Posterior cingulate gyrus (tissue), 11 donors: ENCODE measurements around the gene SMIM22.
A peak's percentile ranks its signal among the peaks of the same experiment; 100 is the strongest.

Source experiments
- DNase-seq, 10 donors: peaks; one replicate each; pipeline versions ENCODE4 v3.0.0 to v3.0.0-alpha.2; 2020 to 2021; ENCODE audit warnings: mixed read lengths in 3 of 10
- intact Hi-C: fragments of 100-400 bp; cut with DNase I; formaldehyde crosslinking; loops from one replicate; pipeline ENCODE4 v1.15.1; 2023

SMIM22 gene

GRCh38 chr16:4795181-4795827 is at the start of gene SMIM22:
SMIM22 (plus strand) TSS chr16:4795369; CDS start chr16:4795735, 366 bp downstream.
- DNase-seq, result peak in 1 of 10 donors; percentile 87

GRCh38 chr16:4746215-4746614 is 49.0 kb upstream of the SMIM22 start:
- intact Hi-C loops, result no loop called here
- DNase-seq, result no peak

More at GRCh38 chr16:4795181-4795827, at the start of gene SMIM22:
- intact Hi-C loops, result no loop called here

DNA sequence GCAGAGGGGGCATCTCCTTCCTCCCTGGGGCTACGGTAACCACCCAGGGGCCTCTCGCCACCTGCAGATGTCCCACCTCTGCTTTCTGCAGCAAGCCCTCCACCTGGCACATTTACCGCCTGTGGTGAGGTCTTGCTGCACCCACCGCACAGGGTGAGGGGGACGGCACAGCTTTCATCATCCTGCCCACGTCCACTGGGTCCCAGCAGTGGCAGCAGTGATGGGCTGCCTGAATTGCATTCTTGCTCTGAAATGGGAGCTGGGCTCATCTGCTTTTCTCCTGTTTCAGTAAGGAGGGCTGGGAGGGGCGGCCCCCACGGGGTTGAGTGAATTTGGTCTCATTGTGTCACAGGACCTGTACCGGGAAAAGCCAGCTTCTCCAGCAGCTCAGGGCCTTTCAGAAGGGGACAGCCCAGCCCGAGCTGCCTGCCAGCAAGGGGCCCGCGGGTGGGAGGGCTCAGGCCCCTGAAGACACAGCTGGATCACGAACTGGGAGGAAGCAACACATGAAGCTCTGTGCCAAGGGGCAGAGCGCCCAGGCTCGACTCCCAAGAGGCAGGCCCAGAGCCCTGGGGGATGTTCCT is 48.1 kb upstream of the SMIM22 start:
- peak in 4 of 10 donors; percentile 22 to 90 (median 59) for DNase-seq
- intact Hi-C loops, result no loop called here

DNA sequence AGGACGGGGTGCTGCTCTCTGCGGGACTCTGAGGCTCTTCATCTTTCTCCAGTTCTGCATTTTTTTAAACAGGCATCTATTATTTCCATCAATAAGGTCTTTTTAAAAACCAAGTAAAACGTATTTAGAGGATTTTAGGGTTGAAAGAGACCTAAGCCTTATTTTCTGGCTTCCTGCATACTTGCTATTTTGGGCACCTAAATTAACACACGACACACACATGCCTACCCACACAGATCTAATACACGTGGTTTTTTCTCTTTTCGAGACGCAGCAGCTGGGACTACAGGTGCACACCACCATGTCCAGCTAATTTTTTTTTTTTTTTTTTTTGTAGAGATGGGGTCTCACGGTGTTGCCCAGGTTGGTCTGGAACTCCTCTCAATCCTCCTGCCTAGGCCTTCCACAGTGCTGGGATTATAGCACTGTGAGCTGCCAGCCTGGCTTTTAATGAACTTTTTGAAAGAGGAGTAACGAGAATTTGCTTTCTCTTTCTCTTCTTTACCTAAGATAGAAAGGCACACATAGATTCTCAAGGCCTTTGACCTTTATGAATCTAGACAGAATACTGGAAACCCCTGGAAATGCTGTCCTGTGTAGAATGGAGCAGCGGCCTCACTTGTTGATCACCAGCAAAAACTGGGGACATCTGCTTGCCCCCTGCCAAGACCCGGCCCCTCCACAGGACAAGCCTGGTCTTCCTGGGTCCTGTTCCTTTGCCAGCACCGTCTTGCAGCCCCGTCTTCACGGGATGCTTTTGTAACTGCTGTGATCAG is 47.1 kb upstream of the SMIM22 start:
- DNase-seq, result no peak
- intact Hi-C loops, result no loop called here

DNA sequence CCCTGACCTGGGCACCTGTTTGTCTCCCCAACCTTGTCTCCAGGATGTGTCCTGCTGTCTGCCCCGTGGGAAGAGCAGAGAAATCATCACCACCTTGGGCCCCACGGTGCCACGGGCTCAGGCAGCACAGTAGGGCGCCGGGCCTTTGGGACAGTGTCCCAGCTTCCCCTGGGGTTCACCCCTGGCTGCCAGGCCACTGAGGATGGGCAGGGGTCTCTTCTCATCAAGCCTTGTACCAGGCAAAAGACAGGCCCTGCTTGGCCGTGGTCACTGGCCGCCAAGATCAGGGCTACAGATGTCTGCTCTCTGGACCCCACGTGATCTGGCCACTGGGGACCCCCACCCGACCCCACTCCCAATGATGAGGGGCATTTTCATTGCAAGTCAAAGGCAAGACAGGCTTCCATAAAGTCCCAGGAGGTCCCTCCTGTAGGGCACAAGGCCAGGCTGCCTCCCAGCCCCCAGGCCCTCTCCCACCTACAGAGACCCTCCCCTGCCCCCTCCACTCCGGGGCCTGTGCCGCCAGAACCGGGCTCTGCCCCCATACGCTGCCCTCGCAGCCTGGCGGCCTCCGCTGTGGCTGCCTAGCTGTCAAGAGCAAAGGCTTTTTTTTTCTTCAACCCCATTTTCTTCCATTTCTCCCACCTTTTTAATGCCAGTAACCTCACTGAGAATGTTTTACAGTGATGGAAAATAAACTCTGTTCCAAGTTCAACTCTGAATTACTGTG is 46.3 kb upstream of the SMIM22 start:
- intact Hi-C loops, result no loop called here
- DNase-seq, result no peak

GRCh38 chr16:4749700-4750257 is 45.4 kb upstream of the SMIM22 start:
- intact Hi-C loops, result no loop called here
- DNase-seq, result no peak

DNA sequence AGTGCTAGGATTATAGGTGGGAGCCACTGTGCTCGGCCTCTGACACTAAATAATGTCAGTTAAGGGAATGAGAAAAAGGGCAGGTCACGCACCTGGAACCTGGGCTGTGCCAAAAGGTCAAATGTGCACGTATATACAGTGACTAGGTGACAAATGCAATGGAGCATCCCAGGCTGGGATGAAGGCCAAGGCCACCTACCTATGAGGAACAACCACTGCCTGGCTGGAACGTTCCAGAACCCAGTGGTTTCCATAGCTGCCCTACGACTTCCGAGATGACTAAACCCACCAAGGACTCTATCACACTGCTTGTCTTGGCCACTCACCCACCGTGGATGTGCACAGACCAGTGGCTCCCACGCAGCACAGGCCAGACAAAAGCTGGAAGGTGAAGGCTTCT is 44.3 kb upstream of the SMIM22 start:
- intact Hi-C loops, result no loop called here

DNA sequence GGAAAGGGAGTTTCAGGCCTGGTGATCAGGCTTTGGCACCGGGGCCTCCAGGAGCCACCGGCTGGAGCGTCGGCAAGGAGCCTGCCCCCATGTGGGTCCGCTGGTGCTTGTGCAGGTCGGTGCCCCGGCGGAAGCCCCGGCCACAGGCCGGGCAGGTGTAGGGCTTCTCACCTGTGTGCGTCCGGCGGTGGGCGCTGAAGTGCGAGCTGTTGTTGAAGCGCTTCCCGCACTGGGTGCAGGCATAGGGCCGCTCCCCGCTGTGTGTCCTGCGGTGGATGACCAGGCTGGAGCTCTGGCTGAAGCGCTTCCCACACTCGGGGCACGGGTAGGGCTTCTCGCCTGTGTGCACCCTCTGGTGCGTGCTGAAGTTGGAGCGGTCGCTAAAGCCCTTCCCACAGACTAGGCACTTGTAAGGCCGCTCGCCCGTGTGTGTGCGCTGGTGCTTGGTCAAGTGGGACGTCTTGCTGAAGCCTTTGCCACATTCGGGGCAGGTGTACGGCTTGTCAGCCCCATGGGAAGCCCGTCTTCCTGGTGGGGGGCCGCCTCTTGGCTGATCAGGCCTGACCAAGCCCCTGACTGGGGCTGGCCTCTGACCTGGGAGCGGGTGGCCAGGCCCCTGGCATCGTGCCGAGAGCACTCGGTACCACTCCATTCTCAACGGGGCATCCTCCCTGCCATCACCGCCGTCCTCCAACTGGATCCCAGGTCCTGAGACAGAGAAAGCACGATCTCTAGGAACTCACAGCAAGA is 42.6 kb upstream of the SMIM22 start:
- intact Hi-C loops, result no loop called here
- DNase-seq, result no peak

More for the DNA sequence above, 44.3 kb upstream of the SMIM22 start:
- no peak for DNase-seq

- intact Hi-C loops, result no loop called here
- no peak for DNase-seq
Measured at GRCh38 chr16:4753227-4753626, 41.9 kb upstream of the SMIM22 start.

- DNase-seq, result no peak
- intact Hi-C loops, result no loop called here
Measured at GRCh38 chr16:4754865-4755264, 40.3 kb upstream of the SMIM22 start.

GRCh38 chr16:4755687-4756086 is 39.5 kb upstream of the SMIM22 start:
- DNase-seq, result no peak
- intact Hi-C loops, result no loop called here

GRCh38 chr16:4760221-4760910 is 34.8 kb upstream of the SMIM22 start:
- DNase-seq, result no peak
- intact Hi-C loops, result no loop called here

DNA sequence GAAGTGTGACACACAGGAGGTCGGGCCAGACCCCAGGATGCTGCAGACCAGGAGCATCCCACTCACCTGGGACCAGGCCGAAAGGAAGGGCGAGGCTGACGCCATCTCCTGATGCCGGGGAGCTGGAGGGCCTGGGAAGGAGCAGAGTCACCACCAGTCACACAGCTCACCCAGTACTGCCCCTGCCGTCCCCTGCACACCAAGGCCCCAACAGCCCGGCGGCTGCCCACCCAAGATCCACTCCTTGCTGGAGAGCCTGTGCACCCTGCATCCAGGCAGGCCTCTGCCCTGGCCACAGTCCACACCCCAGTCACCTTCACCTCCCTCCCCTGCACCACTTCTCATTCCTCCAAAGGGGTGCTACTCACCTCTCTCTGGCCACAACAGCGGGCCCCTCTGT is 33.0 kb upstream of the SMIM22 start:
- intact Hi-C loops, result no loop called here
- peak in 1 of 10 donors; percentile 79 for DNase-seq

- intact Hi-C loops, result no loop called here
- no peak for DNase-seq
Measured at GRCh38 chr16:4763791-4764190, 31.4 kb upstream of the SMIM22 start.

DNA sequence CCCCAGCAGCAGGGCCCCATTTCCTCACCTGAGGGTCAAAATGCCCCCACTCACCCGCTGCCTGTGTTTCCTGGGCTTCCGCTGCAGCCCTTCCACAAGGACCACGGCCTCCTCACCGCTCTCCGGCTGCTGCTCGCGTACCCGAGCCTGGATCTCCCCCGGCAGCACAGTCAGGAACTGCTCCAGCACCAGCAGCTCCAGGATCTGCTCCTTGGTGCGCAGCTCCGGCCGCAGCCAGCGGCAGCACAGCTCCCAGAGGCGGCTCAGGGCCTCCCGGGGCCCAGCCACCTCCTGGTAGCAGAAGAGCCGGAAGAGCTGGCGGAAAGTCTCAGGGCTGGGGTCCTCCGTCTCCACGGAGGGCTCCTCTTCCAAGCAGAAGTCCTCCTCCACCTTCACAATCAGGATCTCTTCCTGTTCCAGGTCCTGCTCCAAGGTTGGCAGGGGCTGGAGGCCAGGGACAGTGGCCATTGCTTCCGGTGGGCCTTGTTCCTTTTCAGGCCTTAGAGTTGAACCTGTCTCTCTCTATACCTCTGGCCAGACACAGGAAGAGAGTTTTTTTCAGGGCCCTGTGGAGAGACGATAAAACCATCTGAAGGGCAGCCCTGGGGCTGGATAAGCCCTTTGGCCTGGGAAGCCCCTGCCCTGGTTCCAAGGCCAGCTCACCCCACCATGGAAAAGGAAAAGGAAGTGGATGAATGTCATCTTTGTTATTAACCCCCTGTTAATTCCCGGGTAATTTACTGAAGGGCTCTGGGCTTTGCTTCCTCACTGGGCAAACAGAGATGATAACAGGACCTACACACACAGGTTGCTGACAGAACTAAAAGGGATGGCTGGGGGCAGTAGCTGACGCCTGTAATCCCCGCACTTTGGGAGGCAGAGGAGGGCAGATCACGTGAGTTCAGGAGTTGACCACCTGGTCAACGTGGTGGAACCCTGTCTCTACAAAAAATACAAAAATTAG is 29.4 kb upstream of the SMIM22 start:
- peak in 1 of 10 donors; percentile 75 for DNase-seq
- intact Hi-C loops, result loop anchor here (2.0 to 5.0 kb wide), 2 partner anchors 31 to 82 kb away; partner anchors contain the start of genes ANKS3, DNAAF8, GLYR1 and UBN1

DNA sequence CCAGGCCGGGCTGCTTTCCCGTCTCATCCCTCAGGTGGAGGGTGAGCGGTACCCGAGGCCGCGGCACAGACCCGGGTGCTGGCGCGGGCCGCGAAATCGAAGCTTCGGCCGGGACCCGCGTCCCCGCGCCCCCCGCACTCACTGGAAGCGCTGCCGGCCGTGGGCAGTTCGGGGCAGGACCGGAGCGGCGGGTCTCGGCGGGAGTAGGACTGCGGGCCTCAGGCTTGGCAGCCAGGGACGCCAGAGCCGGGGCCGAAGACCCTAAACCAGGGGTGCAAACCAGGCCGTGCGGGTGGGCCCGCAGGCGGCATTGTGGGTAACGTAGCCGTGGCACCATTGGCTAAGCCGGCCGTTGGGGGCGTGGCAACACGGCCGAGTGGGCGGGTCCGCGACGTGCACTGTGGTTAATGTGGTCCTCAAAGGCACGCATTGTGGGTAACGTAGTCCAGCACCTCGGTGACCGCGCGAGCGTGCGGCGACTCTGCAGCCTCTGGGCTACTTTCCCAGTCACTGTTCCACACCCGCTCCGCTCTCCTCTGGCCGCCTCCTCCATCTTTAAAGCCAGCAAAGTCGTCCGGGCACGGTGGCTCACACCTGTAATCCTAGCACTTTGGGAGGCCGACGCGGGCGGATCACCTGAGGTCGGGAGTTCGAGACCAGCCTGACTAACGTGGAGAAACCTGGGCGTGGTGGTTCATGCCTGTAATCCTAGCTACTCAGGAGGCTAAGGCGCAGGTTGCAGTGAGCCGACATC is 28.1 kb upstream of the SMIM22 start, which contains the start of gene ZNF500:
ZNF500 (minus strand) TSS at position 288 of the 754 bp plus-strand sequence. CDS start 1,184 bp downstream, outside the sequence.
- intact Hi-C loops, result loop anchor here (1.0 to 5.0 kb wide), 3 partner anchors 32 to 80 kb away; partner anchors contain the start of genes ANKS3, DNAAF8, GLYR1 and UBN1
- peak; percentile 97 to 100 (median 99) for DNase-seq
